Esophagus squamous epithelium (tissue), 5 donors: ENCODE results near the gene DOHH. TPM values are rescaled to one million over a fixed set of nuclear protein-coding genes. Genes with fewer than 3 reads are reported as not detected.

ENCODE experiments used
- DNase-seq: peaks from one replicate; lab custom pipeline; 2025; lab: John Stamatoyannopoulos, UW
- H3K27ac ChIP-seq, 4 donors: fragments of 200-600 bp; sonication (generic); one replicate each; pipeline ENCODE4 v1.5.1; 2016 to 2019; ENCODE audit warnings: mild to moderate bottlenecking in 1 of 4
- H3K27me3 ChIP-seq, 4 donors: fragments of 200-600 bp; sonication (generic); 1 replicate in 3 of 4; 2 replicates in 1 of 4; pipeline versions ENCODE4 v1.5.1 to v1.6.0; 2017 to 2021; ENCODE audit warnings: antibody characterized with exemption in 1 of 4
- H3K36me3 ChIP-seq, 3 donors: fragments of 200-600 bp; sonication (generic); one replicate each; pipeline ENCODE4 v1.5.1; 2016 to 2019
- H3K4me1 ChIP-seq, 3 donors: fragments of 200-600 bp; sonication (generic); one replicate each; pipeline ENCODE4 v1.5.1; 2017 to 2019
- H3K4me3 ChIP-seq, 4 donors: fragments of 200-600 bp; sonication (generic); 1 replicate in 3 of 4; 2 replicates in 1 of 4; pipeline ENCODE4 v1.5.1; 2016 to 2019; ENCODE audit warnings: mild to moderate bottlenecking in 2 of 4, moderate library complexity in 1 of 4
- H3K9me3 ChIP-seq, 3 donors: fragments of 200-600 bp; sonication (generic); one replicate each; pipeline ENCODE4 v1.5.1; 2016 to 2019
- CTCF ChIP-seq, 6 experiments: fragments of 450-650 bp in 4 of 6; fragments of 200-600 bp in 2 of 6; sonication (generic) in 2 of 6; IDR thresholded peaks; one replicate each; pipeline ENCODE4 v1.5.1; 2016 to 2019; ENCODE audit warnings: antibody characterized with exemption in 6 of 6, mild to moderate bottlenecking in 4 of 6, moderate library complexity in 4 of 6
- POLR2A ChIP-seq, 4 donors: fragments of 450-650 bp; IDR thresholded peaks; one replicate each; pipeline ENCODE4 v1.6.1; 2017; ENCODE audit warnings: antibody characterized with exemption in 4 of 4, mild to moderate bottlenecking in 4 of 4, moderate library complexity in 3 of 4
- WGBS, 2 donors: methylation state at CpG; one replicate each; pipeline ENCODE4 v1.1.5; 2018; 5-methylcytosine and 5-hydroxymethylcytosine counted together
- intact Hi-C: fragments of 100-400 bp; cut with DNase I; formaldehyde crosslinking; loops from one replicate; pipeline ENCODE4 v1.15.0; 2022
- small RNA-seq, 4 donors: library from RNA; depleted of rRNA; stranded (forward); fragments of <200 nt; gene quantifications; one replicate each; pipeline ENCODE3, GENCODE V24; 2016
- total RNA-seq, 4 donors: library from RNA; depleted of rRNA; stranded (reverse); fragments of >200 nt; gene quantifications; one replicate each; pipeline ENCODE4 v1.1.0, GENCODE V29; 2016
- donor health status: DM: yes; HTN: yes; CAD: no.

DOHH gene
- total RNA-seq, 4 donors from 2014 or later, result 21.0 to 29.5 (median 26.4) TPM

- DNase-seq, result no peak
- Histone ChIP-seq H3K9me3 (no peaks in the 10 kb centered on the region), H3K4me3 (no peak overlapping the region), H3K27ac (peak overlapping the region in 2 of 4 donors; percentile 1 to 54), H3K4me1 (peaks cover 4 to 56% (median 20%) of the 10 kb centered on the region in 3 donors), H3K36me3 (peaks cover 30 to 100% (median 49%) of the 10 kb centered on the region in 3 donors), H3K27me3 (no peaks in the 10 kb centered on the region)
- 95 to 100% methylated on average over 1 to 4 of the region's 15 CpGs for WGBS, 2 donors
- intact Hi-C loops, result no loop called here
- TF ChIP-seq POLR2A (IDR thresholded peaks at IDR 0.05), result no peak
- no peak for TF ChIP-seq CTCF (IDR thresholded peaks at IDR 0.05)
Measured at GRCh38 chr19:3442487-3443071, 57.9 kb downstream of the DOHH start.

- Histone ChIP-seq H3K9me3 (no peaks in the 10 kb centered on the region), H3K36me3 (peaks cover 30 to 100% (median 47%) of the 10 kb centered on the region in 3 donors), H3K4me3 (no peak overlapping the region), H3K27me3 (no peaks in the 10 kb centered on the region), H3K4me1 (peaks cover 4 to 56% (median 20%) of the 10 kb centered on the region in 3 donors), H3K27ac (peak overlapping the region in 3 of 4 donors; percentile 44 to 70 (median 51))
- intact Hi-C loops, result no loop called here
- no peak for DNase-seq
- WGBS, 2 donors, result 72 to 93% methylated on average over 4 to 7 of the region's 14 CpGs
- no peak for TF ChIP-seq POLR2A (IDR thresholded peaks at IDR 0.05)
- no peak for TF ChIP-seq CTCF (IDR thresholded peaks at IDR 0.05)
Measured at GRCh38 chr19:3441986-3442329, 58.5 kb downstream of the DOHH start.

GRCh38 chr19:3441089-3441985 lies 59.1 kb downstream of the DOHH start:
- Histone ChIP-seq H3K9me3 (no peaks in the 10 kb centered on the region), H3K4me3 (no peak overlapping the region), H3K36me3 (peaks cover 30 to 100% (median 46%) of the 10 kb centered on the region in 3 donors), H3K27ac (peak overlapping the region in 3 of 4 donors; percentile 44 to 70 (median 51)), H3K4me1 (peaks cover 4 to 56% (median 20%) of the 10 kb centered on the region in 3 donors), H3K27me3 (no peaks in the 10 kb centered on the region)
- DNase-seq, result no peak
- WGBS, 2 donors, result 70 to 93% methylated on average over 3 to 5 of the region's 25 CpGs
- TF ChIP-seq POLR2A (IDR thresholded peaks at IDR 0.05), result no peak
- TF ChIP-seq CTCF (IDR thresholded peaks at IDR 0.05), result no peak
- intact Hi-C loops, result no loop called here

Small RNA genes within 50 kb of the gene (small RNA-seq; reads per million reads assigned to genes)
- 0 reads per million in 4 donors for gene RF00212

Other genes starting within 250 kb of the DOHH start
- gene NFIC, start 134.1 kb downstream of the DOHH start, total RNA-seq, result 10 to 100 TPM; 40.8 to 80.9 (median 61.0) TPM
- gene SMIM24, start 20.1 kb downstream of the DOHH start, total RNA-seq, result not detected
- not detected for gene SMIM44, start 17.2 kb downstream of the DOHH start, total RNA-seq
- gene FZR1, start 5.6 kb upstream of the DOHH start, total RNA-seq, result 10 to 100 TPM; 26.5 to 46.8 (median 27.2) TPM
- under 1 TPM in 1 of 4 donors, not detected in 3; 0.95 TPM for gene TEKTIP1, start 38.5 kb upstream of the DOHH start, total RNA-seq
- 10 to 100 TPM; 22.5 to 50.4 (median 37.3) TPM for gene MFSD12, start 56.9 kb upstream of the DOHH start, total RNA-seq
- 10 to 100 TPM; 56.1 to 77.6 (median 76.9) TPM for gene HMG20B, start 72.3 kb upstream of the DOHH start, total RNA-seq
- gene GIPC3, start 84.8 kb upstream of the DOHH start, total RNA-seq, result under 1 TPM; 0.18 to 0.76 (median 0.22) TPM
- gene TBXA2R, start 106.2 kb upstream of the DOHH start, total RNA-seq, result 1 to 10 TPM in 1 of 4 donors, under 1 TPM in 3; 0.23 to 1.3 (median 0.45) TPM
- gene CACTIN, start 126.1 kb upstream of the DOHH start, total RNA-seq, result 10 to 100 TPM; 15.9 to 26.7 (median 21.3) TPM
- 10 to 100 TPM; 12.0 to 25.3 (median 15.2) TPM for gene PIP5K1C, start 199.8 kb upstream of the DOHH start, total RNA-seq
- gene TJP3, start 207.7 kb upstream of the DOHH start, total RNA-seq, result 10 to 100 TPM; 23.7 to 71.1 (median 28.0) TPM